HepG2 (cell line): ENCODE measurements around the gene DHRS9. TPM values are rescaled to one million over a fixed set of nuclear protein-coding genes. Genes with fewer than 3 reads are reported as not detected.

ENCODE experiments used
- ATAC-seq: fragments of 200-7000 bp; cut with Tn5 transposase; 3 replicates; pipeline ENCODE4 v1.9.1; 2020; ENCODE audit warnings: mild to moderate bottlenecking, moderate library complexity
- BruUV-seq: library from RNA; stranded (reverse); fragments of 400-500 nt; replicated peaks from 2 replicates; lab custom pipeline; 2021; lab: Mats Ljungman, UMichigan
- CTCF ChIA-PET: fragments of 300-600 bp; formaldehyde crosslinking; extraction: SDS; loops from one replicate; lab custom pipeline; 2021; ENCODE audit warnings: low total read pairs, inconsistent platforms, low intra/inter-chr PET ratio; lab: Yijun Ruan, JAX
- POLR2A ChIA-PET: fragments of 350-600 bp; sonication (Branson Sonifier 250); formaldehyde crosslinking; loops from one replicate; lab custom pipeline; 2020; ENCODE audit warnings: antibody characterized with exemption, inconsistent platforms; lab: Yijun Ruan, JAX
- DNase-seq: peaks from one replicate; pipeline ENCODE4 v3.0.0-alpha.2; 2015; ENCODE audit warnings: low spot score
- FAIRE-seq: peaks from 3 replicates; lab custom pipeline; 2011; peaks lifted over from hg19 to GRCh38; lab: Jason Lieb, UNC
- H2AFZ ChIP-seq: one replicate; pipeline ENCODE4 v1.6.1; 2011; ENCODE audit warnings: low read length, inconsistent platforms
- H3K27ac ChIP-seq: fragments of 300-600 bp; 3 replicates; pipeline ENCODE4 v1.8.0; 2011; ENCODE audit warnings: mixed run types, mild to moderate bottlenecking, mixed read lengths, low read length, inconsistent platforms; ENCODE audit not compliant: insufficient read depth; ENCODE audit errors: extremely low read length
- H3K27me3 ChIP-seq, 2 experiments: fragments of 200-600 bp in 1 of 2; 2 replicates in 1 of 2; 3 replicates in 1 of 2; pipeline versions ENCODE4 v1.6.0 to v1.8.0; 2011; ENCODE audit warnings: low read length in 2 of 2, mild to moderate bottlenecking in 2 of 2, moderate library complexity in 2 of 2, inconsistent platforms in 1 of 2; ENCODE audit not compliant: insufficient read depth in 2 of 2, control insufficient read depth in 1 of 2
- H3K36me3 ChIP-seq, 2 experiments: fragments of 200-600 bp in 1 of 2; replicated peaks in 1 of 2; 2 replicates in 1 of 2; 3 replicates in 1 of 2; pipeline versions ENCODE4 v1.5.1 to v1.8.0; 2011; ENCODE audit warnings: low read length in 2 of 2, inconsistent platforms in 1 of 2; ENCODE audit not compliant: insufficient read depth in 2 of 2, control insufficient read depth in 1 of 2
- H3K4me1 ChIP-seq: 2 replicates; pipeline ENCODE4 v1.5.1; 2012; ENCODE audit warnings: low read length, inconsistent platforms; ENCODE audit not compliant: insufficient read depth
- H3K4me2 ChIP-seq: 2 replicates; pipeline ENCODE4 v1.6.0; 2011; ENCODE audit warnings: low read depth, low read length, inconsistent platforms
- H3K4me3 ChIP-seq, 3 experiments: fragments of 200-600 bp in 1 of 3; sonication (generic), shearing (Covaris generic) in 1 of 3; replicated peaks in 1 of 3; 2 replicates each; pipeline ENCODE4 v1.5.1; 2011 to 2016; ENCODE audit warnings: low read length in 3 of 3, inconsistent platforms in 2 of 3, low read depth in 2 of 3, mild to moderate bottlenecking in 2 of 3, control low read depth in 1 of 3, mixed read lengths in 1 of 3; ENCODE audit not compliant: insufficient read depth in 1 of 3
- H3K79me2 ChIP-seq: one replicate; pipeline ENCODE4 v1.6.1; 2011; ENCODE audit warnings: low read length, inconsistent platforms; ENCODE audit not compliant: insufficient read depth
- H3K9ac ChIP-seq: 2 replicates; pipeline ENCODE4 v1.6.0; 2011; ENCODE audit warnings: mild to moderate bottlenecking, low read depth, low read length, inconsistent platforms; ENCODE audit not compliant: insufficient read depth
- H3K9me3 ChIP-seq: 2 replicates; pipeline ENCODE4 v1.5.1; 2012; ENCODE audit warnings: mild to moderate bottlenecking, low read length
- H4K20me1 ChIP-seq: 2 replicates; pipeline ENCODE4 v1.6.0; 2011; ENCODE audit warnings: inconsistent platforms, mild to moderate bottlenecking, low read length, moderate library complexity; ENCODE audit not compliant: insufficient read depth
- ETS1 ChIP-seq: sonication (generic); formaldehyde crosslinking; IDR thresholded peaks from 2 replicates; pipeline ENCODE4 v1.4.0; 2020; ENCODE audit warnings: missing genetic modification reagents
- GABPA ChIP-seq, 2 experiments: IDR thresholded peaks; 2 replicates each; pipeline ENCODE4 v1.6.1; 2011 to 2016; ENCODE audit warnings: low read depth in 2 of 2, low read length in 1 of 2, missing biosample characterization in 1 of 2, missing genetic modification characterization in 1 of 2
- GATA4 ChIP-seq: sonication (generic); IDR thresholded peaks from 2 replicates; pipeline ENCODE4 v1.6.1; 2016; ENCODE audit warnings: antibody characterized with exemption, low read depth, borderline replicate concordance
- KLF13 ChIP-seq: sonication (generic); formaldehyde crosslinking; IDR thresholded peaks from 2 replicates; pipeline ENCODE4 v1.4.0; 2020; ENCODE audit warnings: mild to moderate bottlenecking, missing genetic modification reagents
- MBD4 ChIP-seq: IDR thresholded peaks from 2 replicates; pipeline ENCODE4 v1.6.1; 2012; ENCODE audit warnings: low read length, inconsistent platforms, borderline replicate concordance
- RXRB ChIP-seq: IDR thresholded peaks from 2 replicates; pipeline ENCODE4 v1.6.1; 2016; ENCODE audit warnings: borderline replicate concordance, missing genetic modification reagents, missing compliant biosample characterization
- SMAD1 ChIP-seq: sonication (generic); formaldehyde crosslinking; IDR thresholded peaks from 2 replicates; pipeline ENCODE4 v1.4.0; 2020; ENCODE audit warnings: missing genetic modification reagents, low read depth, mild to moderate bottlenecking, borderline replicate concordance
- SMAD3 ChIP-seq: sonication (generic); formaldehyde crosslinking; IDR thresholded peaks from 2 replicates; pipeline ENCODE4 v1.4.0; 2020; ENCODE audit warnings: missing genetic modification reagents
- ZFX ChIP-seq: sonication (generic); formaldehyde crosslinking; IDR thresholded peaks from 2 replicates; pipeline ENCODE4 v1.4.0; 2020; ENCODE audit warnings: mild to moderate bottlenecking, low read depth, missing genetic modification reagents, moderate library complexity
- ZNF703 ChIP-seq: sonication (generic); formaldehyde crosslinking; IDR thresholded peaks from 2 replicates; pipeline ENCODE4 v1.5.1; 2020; ENCODE audit warnings: missing genetic modification reagents, mild to moderate bottlenecking, moderate library complexity, borderline replicate concordance
- WGBS: methylation state at CpG from one replicate; pipeline ENCODE4 v1.1.6; 2017; ENCODE audit warnings: low lambda C conversion rate; 5-methylcytosine and 5-hydroxymethylcytosine counted together
- in situ Hi-C: cut with HindIII; loops from 2 replicates; pipeline ENCODE4 v1.10.0; 2017; ENCODE audit warnings: low pct_unique_long_range_greater_than_20kb; ENCODE audit not compliant: extremely low pct_ligation_motif_present
- intact Hi-C: fragments of 100-400 bp; cut with micrococcal nuclease; formaldehyde crosslinking; loops from one replicate; pipeline ENCODE4 v1.10.0; 2022; ENCODE audit not compliant: unreplicated experiment
- polyA plus RNA-seq, 8 experiments: library from polyadenylated mRNA; depleted of rRNA in 3 of 8; stranded (reverse) in 7 of 8; unstranded in 1 of 8; fragments of >200 nt; fragmentation: Illumina TruSeq in 4 of 8; extraction: Trizol in 4 of 8; gene quantifications; 2 replicates each; pipeline versions ENCODE4 v1.2.1 to v1.2.3, GENCODE V29; 2011 to 2016; ENCODE audit warnings: low read depth in 4 of 8, missing spikeins in 1 of 8, mixed read lengths in 1 of 8; ENCODE audit not compliant: insufficient read depth in 1 of 8
- total RNA-seq, 5 experiments: library from RNA; depleted of rRNA; stranded (reverse); fragments of >200 nt; fragmentation: Illumina TruSeq; extraction: Trizol; gene quantifications; 2 replicates each; pipeline ENCODE4 v1.2.3, GENCODE V29; 2016; ENCODE audit warnings: low read depth in 1 of 5

DHRS9 gene
- total and polyA plus RNA-seq, 2 of the 13 experiments (the other 11 are each of a cell fraction or from before 2014, with no cell fraction given), result not detected

DNA sequence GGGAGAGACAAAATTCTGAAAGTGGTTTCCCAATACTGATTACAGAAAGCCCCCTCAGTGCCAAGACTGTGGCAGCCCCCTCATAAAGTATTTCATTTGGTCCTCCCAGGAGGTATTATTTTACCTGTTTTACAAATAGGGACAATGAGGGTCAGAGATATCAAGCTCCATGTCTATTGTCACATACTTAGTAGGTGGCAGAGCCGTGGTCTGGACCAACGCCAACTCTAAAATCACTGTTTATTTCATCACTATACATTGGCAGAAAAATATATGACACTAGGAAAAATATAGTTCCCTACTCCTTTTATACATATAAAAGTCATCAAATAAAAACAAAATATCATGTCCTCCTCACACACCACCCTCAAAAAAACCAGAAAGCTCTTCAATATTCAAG is 68.6 kb downstream of the DHRS9 start:
- no peak for ATAC-seq
- Histone ChIP-seq H3K9me3 (no peaks in the 10 kb centered on the region), H3K4me2 (no peak overlapping the region), H3K27ac (no peak overlapping the region), H3K9ac (no peak overlapping the region), H3K4me3 (no peak overlapping the region), H3K79me2 (no peaks in the 10 kb centered on the region), H2AFZ (no peak overlapping the region), H3K27me3 (peaks cover 1 to 20% of the 10 kb centered on the region in 2 experiments; a peak in 3 of 5 replicates), H3K4me1 (no peaks in the 10 kb centered on the region), H3K36me3 (no peaks in the 10 kb centered on the region), H4K20me1 (no peaks in the 10 kb centered on the region)
- CTCF ChIA-PET, result no interaction called here
- intact Hi-C loops (no loop called here), in situ Hi-C loops (no loop called here)
- TF ChIP-seq ZNF703 (CRISPR knock-in tag) (no peak), RXRB (CRISPR knock-in tag) (no peak), GATA4 (no peak), GABPA (IDR thresholded peaks at IDR 0.05; ENCODE audit: low read depth, low read length) (no peak), GABPA (CRISPR knock-in tag; IDR thresholded peaks at IDR 0.05; ENCODE audit: low read depth) (no peak), ETS1 (no peak), MBD4 (no peak), SMAD3 (no peak), ZFX (no peak)
- no peak for DNase-seq
- no peak for FAIRE-seq
- BruUV-seq, result no TSS peak
- POLR2A ChIA-PET, result no interaction called here
- 0% methylated on average over 2 of the region's 2 CpGs for WGBS

DNA sequence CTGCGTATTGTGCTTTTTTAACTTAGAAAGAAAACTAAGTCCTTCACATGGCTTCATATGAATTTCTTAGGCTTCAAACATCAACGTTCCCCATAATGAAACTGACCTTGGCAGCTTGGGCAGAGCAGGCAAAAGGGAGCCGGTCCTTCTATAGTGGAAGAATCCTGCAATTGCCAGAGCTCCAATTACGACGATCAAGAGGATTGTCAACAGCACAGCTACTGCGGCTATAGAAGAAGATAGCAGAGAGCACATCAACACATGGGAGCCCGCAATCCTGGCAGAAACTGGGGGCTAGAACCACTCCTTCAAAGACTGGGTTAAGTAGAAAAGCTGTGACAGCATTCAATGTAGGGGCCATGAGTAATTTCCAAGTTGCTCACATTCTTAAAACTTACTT is 69.8 kb downstream of the DHRS9 start:
- H4K20me1 ChIP-seq, result no peaks in the 10 kb centered on the region
- no peak overlapping the region for H2AFZ ChIP-seq
- in situ Hi-C loops, result no loop called here
- H3K9ac ChIP-seq, result no peak overlapping the region
- no peak overlapping the region for H3K4me3 ChIP-seq
- H3K4me2 ChIP-seq, result no peak overlapping the region
- POLR2A ChIA-PET, result no interaction called here
- TF ChIP-seq KLF13 (CRISPR knock-in tag) (no peak), SMAD1 (no peak)
- TF ChIP-seq, all 625 proteins: peak for 0
- intact Hi-C loops, result no loop called here
- DNase-seq (no peak), FAIRE-seq (no peak), ATAC-seq (no peak)
- Histone ChIP-seq H3K27ac (no peak overlapping the region), H3K79me2 (no peaks in the 10 kb centered on the region), H3K36me3 (no peaks in the 10 kb centered on the region), H3K4me1 (no peaks in the 10 kb centered on the region), H3K27me3 (peaks cover 1 to 15% of the 10 kb centered on the region in 2 experiments; a peak in 3 of 5 replicates), H3K9me3 (no peaks in the 10 kb centered on the region)
- no TSS peak for BruUV-seq
- CTCF ChIA-PET, result no interaction called here
- 17% methylated on average over 7 of the region's 7 CpGs for WGBS
